Endothelial cell of umbilical vein (primary cell): Measurements from ENCODE around the gene PRPF19.

Experiments
- CTCF ChIP-seq, 2 donors: IDR thresholded peaks; 1 replicate in 1 of 2; 2 replicates in 1 of 2; pipeline ENCODE4 v1.5.1; 2011; ENCODE audit warnings: low read length in 2 of 2, mild to moderate bottlenecking in 2 of 2, moderate library complexity in 2 of 2, control low read depth in 1 of 2, inconsistent platforms in 1 of 2, low read depth in 1 of 2; ENCODE audit not compliant: insufficient read depth in 1 of 2; ENCODE audit errors: extremely low read depth in 1 of 2
- EZH2 ChIP-seq: IDR thresholded peaks from 2 replicates; pipeline ENCODE4 v1.6.1; 2012; ENCODE audit warnings: borderline replicate concordance, low read depth, mild to moderate bottlenecking, moderate library complexity, low read length, inconsistent platforms; ENCODE audit not compliant: severe bottlenecking
- FOS ChIP-seq: IDR thresholded peaks from 2 replicates; pipeline ENCODE4 v1.6.1; 2011; ENCODE audit warnings: mild to moderate bottlenecking, low read length, moderate library complexity, borderline replicate concordance; ENCODE audit not compliant: insufficient read depth
- GATA2 ChIP-seq: IDR thresholded peaks from 2 replicates; pipeline ENCODE4 v1.7.0; 2011; ENCODE audit warnings: low read depth, mild to moderate bottlenecking, moderate library complexity, mixed read lengths, low read length; ENCODE audit not compliant: insufficient read length, insufficient read depth
- JUN ChIP-seq: IDR thresholded peaks from 2 replicates; pipeline ENCODE4 v1.6.1; 2011; ENCODE audit warnings: borderline replicate concordance, low read depth; ENCODE audit not compliant: insufficient read length, insufficient read depth
- MAX ChIP-seq: IDR thresholded peaks from 2 replicates; pipeline ENCODE4 v1.6.1; 2011; ENCODE audit not compliant: insufficient read depth, insufficient read length
- MYC ChIP-seq: IDR thresholded peaks from one replicate; pipeline ENCODE4 v1.6.1; 2011; ENCODE audit warnings: mild to moderate bottlenecking, low read depth, low read length
- POLR2A ChIP-seq: IDR thresholded peaks from 2 replicates; pipeline ENCODE4 v1.6.1; 2012; ENCODE audit warnings: low read depth, mild to moderate bottlenecking, control low read depth, low read length
- POLR2AphosphoS5 ChIP-seq: IDR thresholded peaks from 2 replicates; pipeline ENCODE4 v1.6.1; 2012; ENCODE audit warnings: low read depth, mild to moderate bottlenecking, control low read depth, low read length, moderate library complexity; ENCODE audit not compliant: insufficient read depth

- TF ChIP-seq CTCF (IDR thresholded peaks at IDR 0.05; ENCODE audit: extremely low read depth in 1 of 2, insufficient read depth in 1 of 2, low read depth in 1 of 2, low read length in 2 of 2), result no peak
- no peak for TF ChIP-seq EZH2
- TF ChIP-seq POLR2A, result no peak
- no peak for TF ChIP-seq GATA2
- TF ChIP-seq MYC, result no peak
- no peak for TF ChIP-seq FOS
- TF ChIP-seq MAX, result no peak
- TF ChIP-seq POLR2AphosphoS5, result no peak
- no peak for TF ChIP-seq JUN
Measured at GRCh38 chr11:60878245-60879101, 27.9 kb downstream of the PRPF19 start.
